ENCODE measurements around the gene CST9L. TPM values are rescaled to one million over a fixed set of nuclear protein-coding genes. Genes with fewer than 3 reads are reported as not detected.

Gene CST9L
- total RNA-seq, 4 donors from 2014 or later = not detected

DNA sequence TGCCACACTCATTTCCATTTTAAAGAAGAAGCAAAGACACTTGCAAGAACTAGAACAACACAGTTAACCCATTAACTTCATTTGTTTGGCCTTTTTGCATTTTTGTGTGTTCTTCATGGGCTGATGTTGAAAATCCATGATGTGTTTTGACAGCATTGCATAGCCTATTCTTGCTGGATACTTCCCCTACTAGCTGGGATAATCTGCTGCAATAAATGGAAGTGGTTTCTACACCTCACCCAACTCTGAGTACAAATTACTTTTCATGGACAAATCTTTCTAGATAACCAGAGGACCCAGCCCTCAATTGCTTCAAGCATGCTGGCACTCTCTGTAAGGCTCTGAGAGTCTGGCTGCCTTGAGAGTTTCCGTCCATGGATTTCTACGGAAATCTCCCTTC, 26.5 kb downstream of the CST9L start:
- no peaks in the 10 kb centered on the region for H3K27me3 ChIP-seq
- DNase-seq = no peak
- no peaks in the 10 kb centered on the region for H3K4me1 ChIP-seq
- H3K9me3 ChIP-seq = no peaks in the 10 kb centered on the region
- no peak overlapping the region for H3K4me3 ChIP-seq
- TF ChIP-seq POLR2AphosphoS5 (IDR thresholded peaks at IDR 0.05) (no peak), POLR2A (IDR thresholded peaks at IDR 0.05) (no peak), EP300 (IDR thresholded peaks at IDR 0.05; ENCODE audit: low read depth) (no peak)
- TF ChIP-seq, protein P1, sequence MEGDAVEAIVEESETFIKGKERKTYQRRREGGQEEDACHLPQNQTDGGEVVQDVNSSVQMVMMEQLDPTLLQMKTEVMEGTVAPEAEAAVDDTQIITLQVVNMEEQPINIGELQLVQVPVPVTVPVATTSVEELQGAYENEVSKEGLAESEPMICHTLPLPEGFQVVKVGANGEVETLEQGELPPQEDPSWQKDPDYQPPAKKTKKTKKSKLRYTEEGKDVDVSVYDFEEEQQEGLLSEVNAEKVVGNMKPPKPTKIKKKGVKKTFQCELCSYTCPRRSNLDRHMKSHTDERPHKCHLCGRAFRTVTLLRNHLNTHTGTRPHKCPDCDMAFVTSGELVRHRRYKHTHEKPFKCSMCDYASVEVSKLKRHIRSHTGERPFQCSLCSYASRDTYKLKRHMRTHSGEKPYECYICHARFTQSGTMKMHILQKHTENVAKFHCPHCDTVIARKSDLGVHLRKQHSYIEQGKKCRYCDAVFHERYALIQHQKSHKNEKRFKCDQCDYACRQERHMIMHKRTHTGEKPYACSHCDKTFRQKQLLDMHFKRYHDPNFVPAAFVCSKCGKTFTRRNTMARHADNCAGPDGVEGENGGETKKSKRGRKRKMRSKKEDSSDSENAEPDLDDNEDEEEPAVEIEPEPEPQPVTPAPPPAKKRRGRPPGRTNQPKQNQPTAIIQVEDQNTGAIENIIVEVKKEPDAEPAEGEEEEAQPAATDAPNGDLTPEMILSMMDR (IDR thresholded peaks at IDR 0.05) = no peak
- H3K36me3 ChIP-seq = no peaks in the 10 kb centered on the region
- no peak overlapping the region for H3K27ac ChIP-seq
- in situ Hi-C loops (cut with MboI; ENCODE audit: low pct_ligation_motif_present in 1 of 4, low pct_unique_long_range_greater_than_20kb in 1 of 4, low sequenced_read_pairs in 3 of 4) = no loop called here
- 85% methylated on average over 2 of the region's 2 CpGs; no CpG with 5 or more reads in 1 of the 2 donors for WGBS, 2 donors (ENCODE audit: low coverage in 1 of 2)
- intact Hi-C loops (cut with DNase I; ENCODE audit: low total_unique reads) = no loop called here

DNA sequence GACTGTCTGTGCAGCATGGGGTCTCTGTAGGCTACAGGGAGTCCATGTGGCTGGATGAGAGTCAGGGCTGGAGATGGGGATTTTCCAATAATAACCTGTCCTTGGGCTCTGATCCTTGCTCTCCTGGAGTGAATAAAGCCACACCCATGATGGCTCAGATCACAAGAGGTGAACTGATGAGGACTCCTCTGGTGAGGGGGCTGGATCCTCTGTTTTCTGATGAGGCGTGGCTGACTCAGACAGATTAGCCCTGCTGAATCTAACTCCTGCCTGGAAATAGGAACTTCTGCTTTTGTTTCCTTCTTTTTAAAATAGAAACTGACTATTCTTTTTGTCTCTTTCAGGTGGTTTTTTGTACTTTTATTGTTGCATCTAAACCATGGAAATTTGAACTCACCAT, 27.0 kb downstream of the CST9L start:
- no peak for TF ChIP-seq EP300 (IDR thresholded peaks at IDR 0.05; ENCODE audit: low read depth)
- TF ChIP-seq, protein P1 (IDR thresholded peaks at IDR 0.05) = no peak
- no peak for TF ChIP-seq POLR2AphosphoS5 (IDR thresholded peaks at IDR 0.05)
- TF ChIP-seq POLR2A (IDR thresholded peaks at IDR 0.05) = no peak
- intact Hi-C loops (cut with DNase I; ENCODE audit: low total_unique reads) = no loop called here
- H3K4me3 ChIP-seq = no peak overlapping the region
- WGBS, 2 donors (ENCODE audit: low coverage in 1 of 2) = 50% methylated on average over 1 of the region's 1 CpG; no CpG with 5 or more reads in 1 of the 2 donors
- DNase-seq = no peak
- H3K36me3 ChIP-seq = no peaks in the 10 kb centered on the region
- in situ Hi-C loops (cut with MboI; ENCODE audit: low pct_ligation_motif_present in 1 of 4, low pct_unique_long_range_greater_than_20kb in 1 of 4, low sequenced_read_pairs in 3 of 4) = no loop called here
- no peak overlapping the region for H3K27ac ChIP-seq
- no peaks in the 10 kb centered on the region for H3K9me3 ChIP-seq
- H3K4me1 ChIP-seq = no peaks in the 10 kb centered on the region
- H3K27me3 ChIP-seq = no peaks in the 10 kb centered on the region

DNA sequence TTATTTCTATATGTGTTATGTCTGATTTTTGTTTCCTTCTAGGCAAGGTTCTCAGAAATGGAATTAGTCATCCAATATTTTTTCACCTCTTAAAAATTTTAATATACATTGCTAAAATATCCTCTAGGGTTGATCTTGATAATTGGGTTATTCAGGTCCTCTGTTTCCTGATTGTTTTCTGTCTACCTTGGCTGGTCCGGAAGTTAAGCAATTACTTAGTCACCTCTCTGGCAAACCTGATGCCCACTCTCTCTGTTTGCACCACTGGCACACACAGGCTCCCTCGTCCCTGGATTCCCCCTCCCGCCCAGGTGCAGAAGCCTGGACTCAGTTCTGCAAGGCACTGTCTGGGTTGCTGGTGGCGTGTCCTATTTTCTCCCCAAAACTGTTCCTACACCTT, 27.7 kb downstream of the CST9L start:
- no peak overlapping the region for H3K27ac ChIP-seq
- no peaks in the 10 kb centered on the region for H3K4me1 ChIP-seq
- no peak for DNase-seq
- TF ChIP-seq, protein P1 (IDR thresholded peaks at IDR 0.05) = no peak
- no peak for TF ChIP-seq EP300 (IDR thresholded peaks at IDR 0.05; ENCODE audit: low read depth)
- no peak for TF ChIP-seq POLR2AphosphoS5 (IDR thresholded peaks at IDR 0.05)
- no peak for TF ChIP-seq POLR2A (IDR thresholded peaks at IDR 0.05)
- no peak overlapping the region for H3K4me3 ChIP-seq
- no peaks in the 10 kb centered on the region for H3K27me3 ChIP-seq
- no peaks in the 10 kb centered on the region for H3K36me3 ChIP-seq
- WGBS, 2 donors (ENCODE audit: low coverage in 1 of 2) = 68 to 80% methylated on average over 3 to 4 of the region's 4 CpGs
- no peaks in the 10 kb centered on the region for H3K9me3 ChIP-seq
- intact Hi-C loops (cut with DNase I; ENCODE audit: low total_unique reads) (no loop called here), in situ Hi-C loops (cut with MboI; ENCODE audit: low pct_ligation_motif_present in 1 of 4, low pct_unique_long_range_greater_than_20kb in 1 of 4, low sequenced_read_pairs in 3 of 4) (no loop called here)

DNA sequence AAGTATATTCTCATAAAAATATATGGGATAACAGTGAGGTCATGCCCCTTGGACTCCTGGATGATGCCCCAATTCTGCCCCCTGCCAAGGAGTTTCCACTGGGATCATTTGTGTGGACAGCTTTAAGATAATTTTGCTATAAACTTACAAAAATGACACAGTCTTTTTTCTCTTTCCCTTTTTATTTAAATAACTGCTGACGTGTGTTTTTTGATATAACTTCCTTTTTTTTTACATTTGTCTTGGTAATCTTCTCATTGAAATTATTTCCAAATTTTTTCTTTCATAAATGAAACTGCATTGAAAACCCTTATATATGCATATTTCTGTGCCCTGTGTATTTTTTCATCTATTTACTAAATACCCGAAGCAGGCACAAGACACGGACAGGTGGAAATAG, 31.3 kb downstream of the CST9L start:
- no peak overlapping the region for H3K27ac ChIP-seq
- no peaks in the 10 kb centered on the region for H3K36me3 ChIP-seq
- H3K4me3 ChIP-seq = no peak overlapping the region
- intact Hi-C loops (cut with DNase I; ENCODE audit: low total_unique reads) (no loop called here), in situ Hi-C loops (cut with MboI; ENCODE audit: low pct_ligation_motif_present in 1 of 4, low pct_unique_long_range_greater_than_20kb in 1 of 4, low sequenced_read_pairs in 3 of 4) (no loop called here)
- 67 to 69% methylated on average over 3 of the region's 3 CpGs for WGBS, 2 donors (ENCODE audit: low coverage in 1 of 2)
- no peaks in the 10 kb centered on the region for H3K4me1 ChIP-seq
- TF ChIP-seq EP300 (IDR thresholded peaks at IDR 0.05; ENCODE audit: low read depth) (no peak), POLR2A (IDR thresholded peaks at IDR 0.05) (no peak), POLR2AphosphoS5 (IDR thresholded peaks at IDR 0.05) (no peak)
- TF ChIP-seq, protein P1 (IDR thresholded peaks at IDR 0.05) = no peak
- H3K27me3 ChIP-seq = no peaks in the 10 kb centered on the region
- no peaks in the 10 kb centered on the region for H3K9me3 ChIP-seq
- no peak for DNase-seq
